PC-9 (cell line): Measurements from ENCODE around the gene XPNPEP1. TPM values are rescaled to one million over a fixed set of nuclear protein-coding genes. Genes with fewer than 3 reads are reported as not detected.

Experiments used
- BruUV-seq: library from RNA; stranded (reverse); fragments of 400-500 nt; replicated peaks from 2 replicates; lab custom pipeline; 2021; lab: Mats Ljungman, UMichigan
- CTCF ChIA-PET: fragments of 300-600 bp; sonication (Branson Sonifier 250); formaldehyde crosslinking; loops from one replicate; lab custom pipeline; 2022; ENCODE audit warnings: antibody characterized with exemption; lab: Charles Lee
- POLR2A ChIA-PET: fragments of 300-600 bp; sonication (Branson Sonifier 250); formaldehyde crosslinking; loops from one replicate; lab custom pipeline; 2022; ENCODE audit warnings: antibody characterized with exemption; ENCODE audit not compliant: unreplicated experiment; lab: Charles Lee
- DNase-seq, 2 experiments: peaks; one replicate each; pipeline versions ENCODE4 v3.0.0 to v3.0.0-alpha.2; 2015 to 2022; ENCODE audit warnings: mixed read lengths in 1 of 2
- H2AFZ ChIP-seq: fragments of 200-600 bp; sonication (generic); 2 replicates; pipeline ENCODE4 v1.8.1; 2017; ENCODE audit warnings: antibody characterized with exemption
- H3F3A ChIP-seq: fragments of 200-600 bp; sonication (generic); 2 replicates; pipeline ENCODE4 v1.8.1; 2017; ENCODE audit warnings: antibody characterized with exemption, mild to moderate bottlenecking, low read depth; ENCODE audit not compliant: insufficient read depth
- H3K27ac ChIP-seq: fragments of 200-600 bp; sonication (generic); 2 replicates; pipeline ENCODE4 v1.6.1; 2016; ENCODE audit warnings: mixed run types
- H3K27me3 ChIP-seq: fragments of 200-600 bp; sonication (generic); 2 replicates; pipeline ENCODE4 v1.6.1; 2016; ENCODE audit warnings: low read depth, mixed run types; ENCODE audit not compliant: insufficient read depth
- H3K36me3 ChIP-seq: fragments of 200-600 bp; sonication (generic); 2 replicates; pipeline ENCODE4 v1.6.1; 2016; ENCODE audit warnings: low read depth, mixed run types
- H3K4me1 ChIP-seq: fragments of 200-600 bp; sonication (generic); replicated peaks from 2 replicates; pipeline ENCODE4 v1.6.1; 2016; ENCODE audit warnings: mixed run types; ENCODE audit not compliant: insufficient read depth
- H3K4me2 ChIP-seq: fragments of 200-600 bp; sonication (generic); 2 replicates; pipeline ENCODE4 v1.6.1; 2017; ENCODE audit warnings: mixed run types
- H3K4me3 ChIP-seq: fragments of 200-600 bp; sonication (generic); 2 replicates; pipeline ENCODE4 v1.6.1; 2016; ENCODE audit warnings: mixed run types
- H3K79me2 ChIP-seq: fragments of 200-600 bp; sonication (generic); 2 replicates; pipeline ENCODE4 v1.6.1; 2017; ENCODE audit warnings: low read depth, mixed run types
- H3K9me2 ChIP-seq: fragments of 200-600 bp; sonication (generic); 2 replicates; pipeline ENCODE4 v1.8.1; 2017; ENCODE audit warnings: mild to moderate bottlenecking; ENCODE audit not compliant: insufficient read depth
- H3K9me3 ChIP-seq: fragments of 200-600 bp; sonication (generic); 2 replicates; pipeline ENCODE4 v1.8.1; 2016; ENCODE audit warnings: low read depth; ENCODE audit not compliant: insufficient read depth
- H4K20me1 ChIP-seq: fragments of 200-600 bp; sonication (generic); 2 replicates; pipeline ENCODE4 v1.8.1; 2017; ENCODE audit not compliant: insufficient read depth
- CTCF ChIP-seq: fragments of 200-600 bp; sonication (generic); conservative IDR thresholded peaks from 2 replicates; pipeline ENCODE4 v1.6.1; 2017; ENCODE audit warnings: mixed run types, antibody characterized with exemption, mild to moderate bottlenecking, moderate library complexity
- EZH2 ChIP-seq: fragments of 200-600 bp; sonication (generic); IDR thresholded peaks from 2 replicates; pipeline ENCODE4 v1.8.0; 2017; ENCODE audit warnings: antibody characterized with exemption, low read depth
- intact Hi-C: fragments of 100-400 bp; cut with micrococcal nuclease; formaldehyde crosslinking; loops from one replicate; pipeline ENCODE4 v1.10.0; 2022; ENCODE audit not compliant: unreplicated experiment
- total RNA-seq: library from RNA; stranded (reverse); gene quantifications from 2 replicates; pipeline ENCODE4 v1.2.3, GENCODE V29; 2021

Gene XPNPEP1
- total RNA-seq, 1 experiment from 2014 or later: 24.6 TPM

GRCh38 chr10:109887243-109887642 is 36.1 kb downstream of the XPNPEP1 start:
- Histone ChIP-seq H3K79me2 (no peaks in the 10 kb centered on the region), H4K20me1 (no peaks in the 10 kb centered on the region), H3K27me3 (no peaks in the 10 kb centered on the region), H3K9me3 (no peaks in the 10 kb centered on the region), H3F3A (no peaks in the 10 kb centered on the region), H3K9me2 (no peaks in the 10 kb centered on the region), H3K4me1 (no peaks in the 10 kb centered on the region), H3K27ac (no peak overlapping the region), H2AFZ (no peak overlapping the region), H3K4me2 (no peak overlapping the region), H3K36me3 (no peaks in the 10 kb centered on the region), H3K4me3 (no peak overlapping the region)
- POLR2A ChIA-PET: interaction anchor here (0.6 kb wide), 1 partner anchor 370 kb away, joined by 6 read pairs; no protein-coding TSS in a partner anchor
- BruUV-seq: no TSS peak
- no peak for DNase-seq
- CTCF ChIA-PET: no interaction called here
- intact Hi-C loops: loop anchor here (10.0 kb wide), 1 partner anchor 118 kb away; the partner anchor contains the start of gene ADD3
- TF ChIP-seq CTCF (no peak), EZH2 (no peak)

- no peaks in the 10 kb centered on the region for H3K79me2 ChIP-seq
- no peak overlapping the region for H2AFZ ChIP-seq
- BruUV-seq: no TSS peak
- ChIA-PET POLR2A (no interaction called here), CTCF (no interaction called here)
- H3K4me1 ChIP-seq: no peaks in the 10 kb centered on the region
- H3K9me3 ChIP-seq: no peaks in the 10 kb centered on the region
- H3K27me3 ChIP-seq: no peaks in the 10 kb centered on the region
- intact Hi-C loops: loop anchor here (10.0 kb wide), 1 partner anchor 118 kb away; the partner anchor contains the start of gene ADD3
- no peaks in the 10 kb centered on the region for H3K36me3 ChIP-seq
- no peak for TF ChIP-seq CTCF
- TF ChIP-seq EZH2: no peak
- H3K4me3 ChIP-seq: no peak overlapping the region
- no peaks in the 10 kb centered on the region for H3K9me2 ChIP-seq
- no peak for DNase-seq
- H3K4me2 ChIP-seq: no peak overlapping the region
- no peaks in the 10 kb centered on the region for H4K20me1 ChIP-seq
- no peak overlapping the region for H3K27ac ChIP-seq
- H3F3A ChIP-seq: no peaks in the 10 kb centered on the region
Measured at GRCh38 chr10:109886781-109887140, 36.5 kb downstream of the XPNPEP1 start.

- Histone ChIP-seq H3K4me1 (no peaks in the 10 kb centered on the region), H3K27me3 (no peaks in the 10 kb centered on the region), H3K4me3 (no peak overlapping the region), H3K36me3 (no peaks in the 10 kb centered on the region), H4K20me1 (no peaks in the 10 kb centered on the region), H3F3A (no peaks in the 10 kb centered on the region), H3K9me2 (no peaks in the 10 kb centered on the region), H3K27ac (no peak overlapping the region), H3K79me2 (no peaks in the 10 kb centered on the region), H2AFZ (no peak overlapping the region), H3K9me3 (no peaks in the 10 kb centered on the region), H3K4me2 (no peak overlapping the region)
- no peak for TF ChIP-seq CTCF
- no peak for TF ChIP-seq EZH2
- ChIA-PET POLR2A (no interaction called here), CTCF (interaction anchor here (0.6 kb wide), 1 partner anchor 801 kb away, joined by 3 read pairs; no protein-coding TSS in a partner anchor)
- intact Hi-C loops: loop anchor here (10.0 kb wide), 1 partner anchor 119 kb away; the partner anchor contains the start of gene ADD3
- no peak for DNase-seq
- BruUV-seq: no TSS peak
Measured at GRCh38 chr10:109886037-109886780, 37.1 kb downstream of the XPNPEP1 start.
